HEK293T (cell line): ENCODE data around the gene AOPEP.
"Not testable (repeated sequence)": the region's sequence is repeated elsewhere in the genome, so short reads cannot be mapped to it uniquely, and the experiment has no call there.

ENCODE experiments used
- CTCF ChIA-PET: fragments of 350-600 bp; formaldehyde crosslinking; extraction: SDS; loops from one replicate; lab custom pipeline; 2021; ENCODE audit warnings: antibody characterized with exemption, inconsistent platforms; lab: Yijun Ruan, JAX
- POLR2A ChIA-PET: fragments of 350-600 bp; formaldehyde crosslinking; extraction: SDS; loops from one replicate; lab custom pipeline; 2020; ENCODE audit warnings: antibody characterized with exemption, inconsistent platforms; lab: Yijun Ruan, JAX
- DNase-seq: peaks from one replicate; pipeline ENCODE4 v3.0.0; 2012; ENCODE audit warnings: mixed read lengths; ENCODE audit errors: extremely low spot score
- ARNT ChIP-seq: fragments of 450-650 bp; IDR thresholded peaks from 2 replicates; pipeline ENCODE4 v1.6.1; 2017; ENCODE audit warnings: mild to moderate bottlenecking
- BHLHE40 ChIP-seq: fragments of 450-650 bp; IDR thresholded peaks from 2 replicates; pipeline ENCODE4 v1.6.1; 2016; ENCODE audit warnings: mild to moderate bottlenecking, moderate library complexity, borderline replicate concordance
- CTBP1 ChIP-seq: fragments of 450-650 bp; IDR thresholded peaks from 2 replicates; pipeline ENCODE4 v1.6.1; 2016; ENCODE audit warnings: borderline replicate concordance
- ELF4 ChIP-seq: fragments of 450-650 bp; IDR thresholded peaks from 2 replicates; pipeline ENCODE4 v1.6.1; 2017; ENCODE audit warnings: antibody characterized with exemption
- FOXA1 ChIP-seq: fragments of 450-650 bp; IDR thresholded peaks from 2 replicates; pipeline ENCODE4 v1.6.1; 2016; ENCODE audit warnings: mild to moderate bottlenecking
- FOXK2 ChIP-seq: fragments of 450-650 bp; IDR thresholded peaks from 2 replicates; pipeline ENCODE4 v1.6.1; 2016; ENCODE audit warnings: mild to moderate bottlenecking
- FOXM1 ChIP-seq: fragments of 450-650 bp; IDR thresholded peaks from 2 replicates; pipeline ENCODE4 v1.6.1; 2017; ENCODE audit warnings: mild to moderate bottlenecking, borderline replicate concordance
- HDGF ChIP-seq: fragments of 450-650 bp; IDR thresholded peaks from 2 replicates; pipeline ENCODE4 v1.6.1; 2017; ENCODE audit warnings: antibody characterized with exemption, borderline replicate concordance
- L3MBTL2 ChIP-seq: fragments of 450-650 bp; conservative IDR thresholded peaks from 2 replicates; pipeline ENCODE4 v1.6.1; 2016; ENCODE audit warnings: mild to moderate bottlenecking
- LEF1 ChIP-seq: fragments of 450-650 bp; IDR thresholded peaks from 2 replicates; pipeline ENCODE4 v1.6.1; 2017; ENCODE audit warnings: mild to moderate bottlenecking, borderline replicate concordance
- NFRKB ChIP-seq: fragments of 450-650 bp; IDR thresholded peaks from 2 replicates; pipeline ENCODE4 v1.6.1; 2016; ENCODE audit warnings: mild to moderate bottlenecking, moderate library complexity
- SP1 ChIP-seq: fragments of 450-650 bp; IDR thresholded peaks from 2 replicates; pipeline ENCODE4 v1.6.1; 2017
- SUZ12 ChIP-seq: fragments of 450-650 bp; IDR thresholded peaks from 2 replicates; pipeline ENCODE4 v1.6.1; 2016; ENCODE audit warnings: mild to moderate bottlenecking
- TARDBP ChIP-seq: fragments of 450-650 bp; IDR thresholded peaks from 2 replicates; pipeline ENCODE4 v1.6.1; 2016
- ZNF384 ChIP-seq: fragments of 450-650 bp; IDR thresholded peaks from 2 replicates; pipeline ENCODE4 v1.6.1; 2016
- TF ChIP-seq, protein P1 (sequence below): fragments of 450-650 bp; IDR thresholded peaks from 2 replicates; pipeline ENCODE4 v1.6.1; 2016

Gene AOPEP

DNA sequence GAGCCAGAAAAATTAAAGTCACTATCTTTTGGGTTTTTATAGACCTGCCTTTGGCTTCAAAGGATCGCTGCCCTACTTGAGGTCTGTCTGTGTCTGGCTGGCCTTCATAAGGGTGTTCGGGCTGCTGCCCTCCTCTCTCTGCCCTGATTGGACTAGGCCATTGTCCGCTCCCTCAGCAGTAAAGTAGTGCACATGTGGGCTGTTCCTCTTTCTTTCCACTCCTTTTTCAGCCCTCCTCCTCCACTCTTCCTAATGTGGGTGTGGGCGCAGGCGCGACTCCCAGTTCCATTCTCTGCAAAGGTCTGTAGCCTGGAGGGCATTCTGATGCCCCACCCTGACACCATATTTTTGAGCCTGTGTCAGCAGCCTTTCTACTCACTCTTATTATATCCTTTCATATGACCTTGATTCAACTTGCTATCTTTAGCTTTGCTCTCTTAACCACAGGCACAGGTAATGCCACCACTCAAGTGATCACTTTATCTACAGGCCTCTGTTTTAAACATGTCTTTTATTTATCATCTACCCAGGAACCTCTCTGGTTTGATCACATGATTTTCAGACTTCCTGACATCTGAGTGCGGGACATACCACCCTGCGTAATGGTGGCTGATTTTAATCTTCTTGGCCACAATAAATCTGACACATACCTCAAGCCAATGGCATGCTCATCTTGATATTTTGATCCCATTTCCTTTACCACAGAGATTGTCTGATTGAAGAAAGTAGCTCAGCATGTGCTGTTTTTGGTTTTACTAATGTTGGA is 144.5 kb downstream of the AOPEP start:
- ChIA-PET POLR2A (no interaction called here), CTCF (interaction anchor here (0.7 to 1.0 kb wide), 2 partner anchors 79 to 397 kb away, joined by 3 read pairs; no protein-coding TSS in a partner anchor)
- TF ChIP-seq HDGF: no peak
- no peak for TF ChIP-seq TARDBP
- TF ChIP-seq ELF4: no peak
- TF ChIP-seq BHLHE40: no peak
- TF ChIP-seq FOXK2: no peak
- TF ChIP-seq ARNT: no peak
- no peak for TF ChIP-seq SP1
- no peak for TF ChIP-seq CTBP1
- TF ChIP-seq FOXM1: no peak
- TF ChIP-seq SUZ12: no peak
- no peak for TF ChIP-seq ZNF384
- TF ChIP-seq, protein P1, sequence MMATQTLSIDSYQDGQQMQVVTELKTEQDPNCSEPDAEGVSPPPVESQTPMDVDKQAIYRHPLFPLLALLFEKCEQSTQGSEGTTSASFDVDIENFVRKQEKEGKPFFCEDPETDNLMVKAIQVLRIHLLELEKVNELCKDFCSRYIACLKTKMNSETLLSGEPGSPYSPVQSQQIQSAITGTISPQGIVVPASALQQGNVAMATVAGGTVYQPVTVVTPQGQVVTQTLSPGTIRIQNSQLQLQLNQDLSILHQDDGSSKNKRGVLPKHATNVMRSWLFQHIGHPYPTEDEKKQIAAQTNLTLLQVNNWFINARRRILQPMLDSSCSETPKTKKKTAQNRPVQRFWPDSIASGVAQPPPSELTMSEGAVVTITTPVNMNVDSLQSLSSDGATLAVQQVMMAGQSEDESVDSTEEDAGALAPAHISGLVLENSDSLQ: no peak
- TF ChIP-seq FOXA1: no peak
- TF ChIP-seq LEF1: no peak
- TF ChIP-seq L3MBTL2: no peak
- no peak for TF ChIP-seq NFRKB
- no peak for DNase-seq

DNA sequence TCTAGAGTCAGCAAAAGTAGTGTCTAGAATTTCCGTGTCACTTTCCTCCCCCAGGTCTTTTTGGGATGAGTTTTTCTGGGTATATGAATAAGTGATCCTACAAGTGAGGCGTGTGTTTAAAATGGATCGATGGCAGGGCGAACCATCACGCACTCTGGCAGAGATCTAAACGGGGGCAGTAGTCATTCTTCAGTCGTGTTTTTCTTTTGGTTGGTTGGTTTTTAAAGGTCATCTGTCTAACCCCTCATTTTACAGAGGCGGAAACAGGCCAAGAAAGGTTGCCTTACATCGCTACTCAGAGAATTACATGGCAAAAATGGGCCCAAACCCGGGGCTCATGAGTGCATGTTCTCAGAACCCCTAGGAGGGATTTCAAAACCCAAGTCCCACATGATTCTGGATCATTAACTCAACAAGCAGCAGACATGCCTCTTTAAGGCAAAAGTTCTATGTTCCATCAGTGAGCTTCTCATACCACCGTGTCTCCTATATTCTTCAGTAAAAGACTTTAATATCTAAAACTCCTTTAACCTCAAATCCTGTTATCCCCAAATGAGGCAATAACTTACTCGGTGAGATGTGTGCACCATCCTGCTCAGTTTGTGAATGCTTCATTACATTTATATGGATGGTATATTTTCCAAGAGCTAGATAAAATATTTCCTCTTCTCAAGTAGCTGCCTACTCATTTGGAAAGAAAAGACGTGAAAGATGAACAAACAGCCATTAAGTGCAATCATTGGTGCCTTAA is 145.8 kb downstream of the AOPEP start:
- no peak for DNase-seq
- ChIA-PET CTCF (no interaction called here), POLR2A (no interaction called here)
- TF ChIP-seq TARDBP: no peak
- no peak for TF ChIP-seq ELF4
- no peak for TF ChIP-seq ZNF384
- no peak for TF ChIP-seq FOXK2
- TF ChIP-seq SP1: no peak
- TF ChIP-seq FOXM1: no peak
- TF ChIP-seq LEF1: no peak
- TF ChIP-seq L3MBTL2: no peak

GRCh38 chr9:94872891-94873511 is 146.5 kb downstream of the AOPEP start:
- no peak for DNase-seq
- ChIA-PET POLR2A (no interaction called here), CTCF (no interaction called here)
- no peak for TF ChIP-seq ARNT
- TF ChIP-seq NFRKB: no peak
- no peak for TF ChIP-seq FOXA1
- TF ChIP-seq ELF4: no peak
- TF ChIP-seq SP1: no peak
- no peak for TF ChIP-seq FOXM1
- no peak for TF ChIP-seq LEF1
- TF ChIP-seq CTBP1: no peak
- no peak for TF ChIP-seq FOXK2
- no peak for TF ChIP-seq L3MBTL2
- no peak for TF ChIP-seq SUZ12
- no peak for TF ChIP-seq TARDBP
- no peak for TF ChIP-seq HDGF
- no peak for TF ChIP-seq BHLHE40

- TF ChIP-seq SUZ12 (no peak), ARNT (no peak), SP1 (no peak), FOXM1 (no peak), ZNF384 (no peak), HDGF (no peak), L3MBTL2 (no peak), NFRKB (no peak), LEF1 (no peak), ELF4 (no peak), TARDBP (no peak), BHLHE40 (no peak), FOXK2 (no peak), CTBP1 (no peak), FOXA1 (no peak)
- TF ChIP-seq, protein P1: no peak
- DNase-seq: no peak
- POLR2A ChIA-PET: no interaction called here
- CTCF ChIA-PET: no interaction called here
Measured at GRCh38 chr9:94874316-94874715, 147.8 kb downstream of the AOPEP start.

- no peak for DNase-seq
- ChIA-PET CTCF (no interaction called here), POLR2A (no interaction called here)
- TF ChIP-seq NFRKB (no peak), LEF1 (no peak), HDGF (no peak), FOXK2 (no peak), CTBP1 (no peak), ZNF384 (no peak), FOXA1 (no peak), ARNT (no peak), L3MBTL2 (no peak), SP1 (no peak)
- TF ChIP-seq, protein P1: no peak
Measured at GRCh38 chr9:94875300-94876020, 149.0 kb downstream of the AOPEP start.

GRCh38 chr9:94878804-94879203 is 152.3 kb downstream of the AOPEP start:
- CTCF ChIA-PET, POLR2A ChIA-PET, DNase-seq: not testable (repeated sequence)
